ENCODE results near the gene HDAC4. TPM values are rescaled to one million over a fixed set of nuclear protein-coding genes. Genes with fewer than 3 reads are reported as not detected.

The HDAC4 gene
- total and polyA plus RNA-seq, 2 of the 8 experiments (the other 6 are each of a cell fraction or from before 2014, with no cell fraction given) = 15.4 to 31.5 TPM

DNA sequence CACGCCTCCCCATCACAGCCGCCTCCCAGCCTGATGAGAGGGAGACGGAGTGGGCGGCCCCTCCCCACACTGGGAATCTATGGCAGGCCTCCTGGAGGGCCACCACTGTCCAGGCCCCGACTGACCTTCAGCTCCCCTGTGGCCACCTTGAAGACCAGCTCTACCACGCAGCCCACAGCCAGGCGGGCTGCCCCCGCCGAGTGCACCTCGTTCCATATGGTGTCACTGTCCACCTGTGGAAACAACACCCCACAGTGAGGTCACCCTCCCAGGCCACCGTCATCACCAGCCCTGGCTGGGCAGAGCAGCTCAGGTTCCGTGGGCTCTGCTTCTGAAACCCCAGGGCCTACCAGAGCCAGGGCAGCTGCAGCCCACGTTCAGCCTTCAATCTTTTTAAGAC is 310.9 kb downstream of the HDAC4 start:
- H3K14ac ChIP-seq (ENCODE audit: insufficient read length) = no peak overlapping the region
- no peak overlapping the region for H4K8ac ChIP-seq (ENCODE audit: extremely low read depth, insufficient read depth, low read length)
- no peak overlapping the region for H3K4me2 ChIP-seq (ENCODE audit: insufficient read depth in 1 of 2, low read depth in 2 of 2, low read length in 2 of 2)
- H3K9me3 ChIP-seq (ENCODE audit: insufficient read depth in 2 of 2, low read depth in 1 of 2, low read length in 1 of 2) = no peaks in the 10 kb centered on the region
- no peak overlapping the region for H4K91ac ChIP-seq (replicated peaks; ENCODE audit: insufficient read length, low read length)
- no peaks in the 10 kb centered on the region for H4K20me1 ChIP-seq (replicated peaks in 1 of 2; ENCODE audit: control insufficient read depth in 1 of 2, insufficient read depth in 2 of 2, low read length in 2 of 2)
- ChIA-PET POLR2A (ENCODE audit: partially characterized antibody) (no interaction called here), CTCF (ENCODE audit: partially characterized antibody) (interaction anchor here (1.1 kb wide), 1 partner anchor 23 kb away, joined by 3 read pairs; no protein-coding TSS in a partner anchor)
- no peak overlapping the region for H3K56ac ChIP-seq (replicated peaks; ENCODE audit: insufficient read length, low read depth, low read length)
- H3K9ac ChIP-seq (replicated peaks in 1 of 4; ENCODE audit: extremely low read depth in 1 of 4, low read depth in 3 of 4, low read length in 3 of 4) = no peak overlapping the region
- no peaks in the 10 kb centered on the region for H3K4me1 ChIP-seq (replicated peaks in 1 of 4; ENCODE audit: control insufficient read depth in 3 of 4, insufficient read depth in 4 of 4, low read length in 3 of 4)
- no peak overlapping the region for H3K27ac ChIP-seq (ENCODE audit: low read depth, low read length)
- no peak overlapping the region for H4K5ac ChIP-seq (ENCODE audit: insufficient read length, low read depth, low read length)
- no peak overlapping the region for H2BK120ac ChIP-seq (replicated peaks; ENCODE audit: low read depth, low read length)
- H2AK5ac ChIP-seq (ENCODE audit: low read depth, low read length) = no peak overlapping the region
- H3K36me3 ChIP-seq (ENCODE audit: control insufficient read depth in 2 of 4, insufficient read depth in 4 of 4, low read length in 3 of 4) = 0 out of 8 replicates have a peak, but pooled peaks cover 0 to 4% (median 0%) of the 10 kb centered on the region in 4 experiments
- no peak for DNase-seq (ENCODE audit: low read depth in 1 of 2, low spot score in 2 of 2)
- no peak overlapping the region for H3K4me3 ChIP-seq (ENCODE audit: extremely low read depth in 1 of 4, insufficient read depth in 2 of 4, low read depth in 3 of 4, low read length in 4 of 4)
- H3K18ac ChIP-seq (ENCODE audit: extremely low read depth, low read length) = no peak overlapping the region
- H2BK20ac ChIP-seq (ENCODE audit: low read length) = no peak overlapping the region
- no peak overlapping the region for H3K4ac ChIP-seq (replicated peaks; ENCODE audit: insufficient read length, low read depth, low read length)
- no peak for TF ChIP-seq RXRA (IDR thresholded peaks at IDR 0.05; ENCODE audit: insufficient read depth, low read depth, low read length)
- TF ChIP-seq JUN (IDR thresholded peaks at IDR 0.05; ENCODE audit: low read depth, low read length) = no peak
- no peak for TF ChIP-seq SIX5 (IDR thresholded peaks at IDR 0.05; ENCODE audit: low read depth, low read length)
- TF ChIP-seq CEBPB (IDR thresholded peaks at IDR 0.05; ENCODE audit: low read depth, low read length) = no peak
- no peak for TF ChIP-seq EGR1 (IDR thresholded peaks at IDR 0.05; ENCODE audit: borderline replicate concordance, low read depth, low read length)
- no peak overlapping the region for H2BK15ac ChIP-seq (ENCODE audit: low read length)
- no peaks in the 10 kb centered on the region; the same call in 1 of the 2 replicates for H3K23me2 ChIP-seq (ENCODE audit: low read depth, low read length)
- H2BK12ac ChIP-seq (ENCODE audit: low read depth, low read length) = no peak overlapping the region
- 94% methylated on average over 13 of the region's 13 CpGs; no CpG with 5 or more reads in 1 of the 2 experiments for WGBS, 2 experiments (ENCODE audit: extremely low coverage in 1 of 2, insufficient coverage in 1 of 2, insufficient read length in 1 of 2, insufficient replicate concordance in 2 of 2, low coverage in 1 of 2, low lambda C conversion rate in 2 of 2, missing lambda C conversion rate in 1 of 2)
- H3K27me3 ChIP-seq (replicated peaks in 1 of 4; ENCODE audit: control insufficient read depth in 3 of 4, extremely low read depth in 1 of 4, insufficient read depth in 3 of 4, low read length in 3 of 4) = no peaks in the 10 kb centered on the region
- FAIRE-seq = no peak
- H3K23ac ChIP-seq (ENCODE audit: insufficient read length) = no peak overlapping the region
- no peaks in the 10 kb centered on the region; the same call in 1 of the 2 replicates for H3K79me1 ChIP-seq (ENCODE audit: low read depth, low read length)
- H2AFZ ChIP-seq (ENCODE audit: low read length) = no peak overlapping the region
- H3K79me2 ChIP-seq (ENCODE audit: control insufficient read depth in 1 of 2, insufficient read depth in 2 of 2, low read length in 2 of 2) = no peaks in the 10 kb centered on the region
- no peak overlapping the region for H2BK5ac ChIP-seq (ENCODE audit: low read depth, low read length)

Measured in H1 (cell line).